Tibial nerve (tissue), 4 donors: Measurements from ENCODE around the gene VEGFB.

Experiments
- CTCF ChIP-seq, 5 experiments: fragments of 200-600 bp in 3 of 5; fragments of 450-650 bp in 2 of 5; sonication (generic) in 3 of 5; IDR thresholded peaks; one replicate each; pipeline ENCODE4 v1.5.1; 2016 to 2019; ENCODE audit warnings: antibody characterized with exemption in 5 of 5, mild to moderate bottlenecking in 3 of 5, moderate library complexity in 2 of 5
- EP300 ChIP-seq, 2 donors: sonication (generic); formaldehyde crosslinking; IDR thresholded peaks; one replicate each; pipeline ENCODE4 v1.6.1; 2017; ENCODE audit warnings: antibody characterized with exemption in 2 of 2, mild to moderate bottlenecking in 1 of 2
- POLR2A ChIP-seq, 2 donors: fragments of 450-650 bp; IDR thresholded peaks; one replicate each; pipeline ENCODE4 v1.6.1; 2017; ENCODE audit warnings: antibody characterized with exemption in 2 of 2, mild to moderate bottlenecking in 2 of 2, moderate library complexity in 2 of 2

- no peak for TF ChIP-seq POLR2A (IDR thresholded peaks at IDR 0.05)
- TF ChIP-seq CTCF (IDR thresholded peaks at IDR 0.05) = no peak
- no peak for TF ChIP-seq EP300 (IDR thresholded peaks at IDR 0.05)
Observed at GRCh38 chr11:64263021-64263946, 28.9 kb downstream of the VEGFB start.
